Measurements from ENCODE around the gene SP8. TPM values are rescaled to one million over a fixed set of nuclear protein-coding genes. Genes with fewer than 3 reads are reported as not detected.

The SP8 gene
- total RNA-seq, 1 donor from 2014 or later, result not detected

GRCh38 chr7:20786421-20786778 is 286 bp downstream of the SP8 start:
- H3K27me3 ChIP-seq (ENCODE audit: control insufficient read depth, insufficient read depth, low read length), result peaks cover 76% of the 10 kb centered on the region
- no peak for DNase-seq (ENCODE audit: low read depth)
- TF ChIP-seq CTCF (IDR thresholded peaks at IDR 0.05; ENCODE audit: insufficient read depth, low read length, poor library complexity, severe bottlenecking), result no peak
- H3K4me3 ChIP-seq (ENCODE audit: low read depth, low read length), result no peak overlapping the region
- H3K36me3 ChIP-seq (ENCODE audit: control insufficient read depth, insufficient read depth, low read length), result no peaks in the 10 kb centered on the region

- peaks cover 72% of the 10 kb centered on the region for H3K27me3 ChIP-seq (ENCODE audit: control insufficient read depth, insufficient read depth, low read length)
- no peak for DNase-seq (ENCODE audit: low read depth)
- no peaks in the 10 kb centered on the region for H3K36me3 ChIP-seq (ENCODE audit: control insufficient read depth, insufficient read depth, low read length)
- no peak for TF ChIP-seq CTCF (IDR thresholded peaks at IDR 0.05; ENCODE audit: insufficient read depth, low read length, poor library complexity, severe bottlenecking)
- H3K4me3 ChIP-seq (ENCODE audit: low read depth, low read length), result no peak overlapping the region
Observed at GRCh38 chr7:20786049-20786412, 655 bp downstream of the SP8 start.

GRCh38 chr7:20785157-20786048 is 1.3 kb downstream of the SP8 start:
- TF ChIP-seq CTCF (IDR thresholded peaks at IDR 0.05; ENCODE audit: insufficient read depth, low read length, poor library complexity, severe bottlenecking), result no peak
- H3K36me3 ChIP-seq (ENCODE audit: control insufficient read depth, insufficient read depth, low read length), result no peaks in the 10 kb centered on the region
- DNase-seq (ENCODE audit: low read depth), result no peak
- H3K27me3 ChIP-seq (ENCODE audit: control insufficient read depth, insufficient read depth, low read length), result peaks cover 69% of the 10 kb centered on the region
- no peak overlapping the region for H3K4me3 ChIP-seq (ENCODE audit: low read depth, low read length)

- Histone ChIP-seq H3K4me3 (ENCODE audit: low read depth, low read length) (no peak overlapping the region), H3K36me3 (ENCODE audit: control insufficient read depth, insufficient read depth, low read length) (no peaks in the 10 kb centered on the region), H3K27me3 (ENCODE audit: control insufficient read depth, insufficient read depth, low read length) (peaks cover 65% of the 10 kb centered on the region)
- peak; percentile 9 for DNase-seq (ENCODE audit: low read depth)
- TF ChIP-seq CTCF (IDR thresholded peaks at IDR 0.05; ENCODE audit: insufficient read depth, low read length, poor library complexity, severe bottlenecking), result peak; percentile 24
Observed at GRCh38 chr7:20784388-20785156, 2.1 kb downstream of the SP8 start.

GRCh38 chr7:20783700-20784387 is 2.8 kb downstream of the SP8 start:
- DNase-seq (ENCODE audit: low read depth), result no peak
- peaks cover 69% of the 10 kb centered on the region for H3K27me3 ChIP-seq (ENCODE audit: control insufficient read depth, insufficient read depth, low read length)
- peak; percentile 34 for TF ChIP-seq CTCF (IDR thresholded peaks at IDR 0.05; ENCODE audit: insufficient read depth, low read length, poor library complexity, severe bottlenecking)

More at GRCh38 chr7:20783700-20784387, 2.8 kb downstream of the SP8 start:
- no peak overlapping the region for H3K4me3 ChIP-seq (ENCODE audit: low read depth, low read length)
- H3K36me3 ChIP-seq (ENCODE audit: control insufficient read depth, insufficient read depth, low read length), result no peaks in the 10 kb centered on the region
